HFFc6 (cell line): ENCODE measurements around the gene SRSF4. TPM values are rescaled to one million over a fixed set of nuclear protein-coding genes. Genes with fewer than 3 reads are reported as not detected.

Experiments used
- DNase-seq: peaks from one replicate; pipeline ENCODE4 v3.0.0-alpha.2; 2018
- H3K27ac Mint-ChIP-seq: 2 replicates; pipeline ENCODE4 v1.8.0; 2020; ENCODE audit warnings: mild to moderate bottlenecking, mixed read lengths
- H3K27me3 Mint-ChIP-seq: 2 replicates; pipeline ENCODE4 v1.8.0; 2021; ENCODE audit warnings: mild to moderate bottlenecking, moderate library complexity, mixed read lengths; ENCODE audit not compliant: insufficient read depth
- H3K36me3 Mint-ChIP-seq: 2 replicates; pipeline ENCODE4 v1.8.0; 2021; ENCODE audit warnings: low read depth, mixed read lengths
- H3K4me1 Mint-ChIP-seq: 2 replicates; pipeline ENCODE4 v1.8.0; 2020; ENCODE audit warnings: low read depth, mixed read lengths
- H3K4me3 Mint-ChIP-seq: 2 replicates; pipeline ENCODE4 v1.8.0; 2020; ENCODE audit warnings: mild to moderate bottlenecking, moderate library complexity, mixed read lengths
- H3K9me3 Mint-ChIP-seq: 2 replicates; pipeline ENCODE4 v1.8.0; 2020; ENCODE audit warnings: mild to moderate bottlenecking, mixed read lengths
- CTCF ChIP-seq: fragments of 200-600 bp; sonication (generic); IDR thresholded peaks from 2 replicates; pipeline ENCODE4 v1.5.0; 2021; ENCODE audit warnings: antibody characterized with exemption, mild to moderate bottlenecking
- total RNA-seq, 6 experiments: library from RNA; stranded (reverse); fragmentation: NEBNext Ultra II Directional; extraction: Animal tissue kit (Norgen Biotek cat#: 25700); gene quantifications; 2 replicates in 1 of 6; 3 replicates in 5 of 6; pipeline ENCODE4 v1.2.3, GENCODE V29; 2021

Gene SRSF4
- total RNA-seq, 6 experiments from 2014 or later: 47.6 to 54.5 (median 51.5) TPM

DNA sequence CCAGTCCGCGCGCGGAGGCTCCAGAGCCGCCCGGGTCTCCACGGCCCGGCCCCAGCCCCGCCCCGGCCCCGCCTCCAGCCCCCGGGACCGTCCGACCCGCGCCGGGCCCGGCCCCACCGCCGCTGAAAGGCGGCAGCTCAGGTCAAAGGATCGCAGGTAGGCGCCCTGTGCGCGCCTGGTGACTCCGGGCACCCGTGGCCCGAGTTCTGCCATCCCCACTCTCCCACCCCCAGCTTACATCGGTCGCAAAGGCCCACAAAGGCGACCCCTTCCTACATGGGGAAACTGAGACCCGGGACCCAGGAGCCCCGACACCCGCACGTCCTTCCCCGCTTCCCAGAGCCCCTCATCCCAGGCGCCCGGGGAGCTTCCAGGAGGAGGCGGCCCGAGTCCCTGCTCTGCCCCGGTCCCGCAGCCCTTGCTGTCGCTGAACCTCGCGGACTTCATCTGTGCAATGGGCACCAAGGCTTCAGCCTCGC, 57.8 kb downstream of the SRSF4 start, which contains the start of gene TMEM200B:
Gene TMEM200B (minus strand): TSS at position 17 of the 479 bp plus-strand sequence. CDS start 2,075 bp downstream, outside the sequence.
- Mint-ChIP-seq H3K27ac (peak within 1 kb of the TSS; percentile 94), H3K4me1 (peaks cover 21% of the 10 kb centered on the region), H3K36me3 (no peaks in the 10 kb centered on the region), H3K27me3 (peaks cover 3% of the 10 kb centered on the region), H3K4me3 (peak within 1 kb of the TSS; percentile 86), H3K9me3 (no peaks in the 10 kb centered on the region)
- no peak for TF ChIP-seq CTCF
- no peak for DNase-seq

DNA sequence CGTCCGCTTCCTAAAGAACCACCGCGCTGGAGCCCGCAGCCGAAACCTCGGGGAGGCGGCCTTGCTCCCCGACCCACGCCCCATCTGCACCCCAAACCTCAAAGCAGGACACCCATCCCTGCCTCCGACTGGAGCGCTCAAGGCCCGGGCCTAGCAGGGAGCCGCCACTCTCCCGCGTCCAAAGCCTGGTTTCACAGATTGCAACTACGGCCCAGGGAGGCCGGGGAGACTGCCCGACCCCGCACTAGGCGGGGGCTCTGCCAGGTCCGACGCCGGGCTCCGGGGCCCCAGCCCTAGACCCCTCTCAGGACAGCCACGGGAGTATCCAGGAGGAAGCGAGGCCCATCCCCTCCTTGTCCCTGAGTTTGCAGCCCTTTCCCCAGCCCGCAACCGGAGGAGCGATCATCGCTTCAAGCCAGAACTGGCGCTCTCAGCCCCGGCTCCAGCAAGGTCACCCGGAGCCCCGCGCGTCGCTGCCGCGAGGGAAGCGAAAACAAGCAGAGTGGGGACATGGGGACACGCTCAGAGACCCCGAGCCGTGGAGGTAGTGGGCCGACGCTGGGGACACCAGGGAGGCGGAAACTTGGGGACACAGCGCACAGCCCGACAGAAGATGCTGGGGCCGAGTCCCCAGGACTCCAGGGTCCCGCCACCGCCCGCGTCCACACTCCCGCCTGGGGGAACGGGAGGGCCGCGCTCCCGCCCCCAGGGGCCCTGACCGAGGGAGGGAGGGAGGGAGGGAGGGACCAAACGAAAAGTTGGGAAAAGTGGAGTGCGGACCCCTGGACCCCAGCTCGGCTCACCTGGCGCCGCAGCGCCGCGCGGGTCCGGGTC, 58.4 kb downstream of the SRSF4 start:
- no peaks in the 10 kb centered on the region for H3K36me3 Mint-ChIP-seq
- H3K27me3 Mint-ChIP-seq: peaks cover 4% of the 10 kb centered on the region
- H3K27ac Mint-ChIP-seq: peak overlapping the region; percentile 94
- no peak for TF ChIP-seq CTCF
- peak; percentile 25 for DNase-seq
- peaks cover 21% of the 10 kb centered on the region for H3K4me1 Mint-ChIP-seq
- H3K9me3 Mint-ChIP-seq: no peaks in the 10 kb centered on the region
- H3K4me3 Mint-ChIP-seq: peak overlapping the region; percentile 86

- Mint-ChIP-seq H3K27me3 (peaks cover 4% of the 10 kb centered on the region), H3K9me3 (no peaks in the 10 kb centered on the region), H3K36me3 (no peaks in the 10 kb centered on the region), H3K4me3 (peak overlapping the region; percentile 86), H3K4me1 (peaks cover 21% of the 10 kb centered on the region), H3K27ac (peak overlapping the region; percentile 94)
- DNase-seq: peak; percentile 80
- TF ChIP-seq CTCF: no peak
Observed at GRCh38 chr1:29122682-29123052, 59.0 kb downstream of the SRSF4 start.

DNA sequence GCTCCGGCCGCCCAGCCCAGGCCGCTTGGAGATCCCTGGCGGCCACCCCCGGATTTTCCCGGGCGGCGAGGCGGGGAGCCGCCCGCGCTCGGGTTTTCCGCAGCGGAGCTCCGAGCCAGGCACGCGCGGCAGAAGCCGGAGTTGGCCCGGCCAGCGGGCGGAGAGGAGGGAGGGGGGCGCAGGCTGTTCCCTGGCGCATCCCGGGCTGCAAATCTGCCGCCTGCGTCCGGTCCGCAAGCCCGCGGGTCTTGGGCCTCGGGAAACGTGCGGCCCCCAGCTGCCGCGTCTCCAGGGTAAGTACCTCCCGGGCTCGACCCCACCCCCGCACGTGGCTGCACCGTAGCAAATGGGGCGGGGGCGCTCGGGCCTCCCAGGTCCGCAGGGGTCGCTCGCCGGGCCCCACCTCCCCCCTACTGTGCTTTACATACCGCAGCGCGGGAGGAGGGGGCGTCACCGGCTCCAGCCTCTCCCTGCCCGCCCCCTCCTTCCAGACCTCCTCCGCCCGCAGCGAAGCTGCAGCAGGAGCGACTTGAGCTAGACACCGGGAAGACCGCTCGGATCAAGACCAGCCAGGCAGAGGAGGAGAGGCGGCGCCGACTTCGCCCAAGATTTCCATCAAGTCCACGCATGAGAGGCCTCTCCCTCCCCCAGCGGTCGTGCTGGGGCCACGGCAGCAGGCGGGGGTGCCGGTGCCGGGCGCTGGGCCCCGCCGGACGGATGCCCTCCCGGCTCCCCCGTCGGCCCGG, 59.6 kb downstream of the SRSF4 start:
- Mint-ChIP-seq H3K9me3 (no peaks in the 10 kb centered on the region), H3K4me3 (peak overlapping the region; percentile 86), H3K36me3 (no peaks in the 10 kb centered on the region), H3K27ac (peak overlapping the region; percentile 94), H3K4me1 (peaks cover 21% of the 10 kb centered on the region), H3K27me3 (peaks cover 4% of the 10 kb centered on the region)
- no peak for TF ChIP-seq CTCF
- no peak for DNase-seq

DNA sequence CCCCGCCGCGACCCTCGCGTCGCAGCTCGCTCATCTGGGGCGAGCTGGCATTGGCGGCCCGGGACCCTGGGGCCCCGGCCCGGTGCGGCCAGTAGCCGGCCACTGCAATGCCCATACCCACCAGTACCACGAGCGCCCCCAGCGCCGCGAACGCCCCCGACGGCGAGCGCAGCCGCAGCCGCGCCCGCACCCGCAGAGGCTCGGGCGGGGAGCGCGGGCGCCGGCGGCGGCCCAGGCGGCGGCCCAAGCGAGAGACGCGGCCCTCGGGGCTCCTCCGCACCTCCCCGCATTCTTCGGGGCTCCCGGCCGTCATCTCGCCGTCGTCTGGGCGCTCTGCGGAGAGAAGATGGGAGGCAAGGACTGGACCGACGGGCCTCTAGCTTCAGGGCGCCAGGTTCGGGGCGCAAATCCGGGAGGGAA, 60.2 kb downstream of the SRSF4 start:
- Mint-ChIP-seq H3K36me3 (no peaks in the 10 kb centered on the region), H3K4me3 (peak overlapping the region; percentile 42; the same call in 1 of the 2 replicates), H3K27me3 (peaks cover 4% of the 10 kb centered on the region), H3K9me3 (no peaks in the 10 kb centered on the region), H3K27ac (no peak overlapping the region), H3K4me1 (peaks cover 21% of the 10 kb centered on the region)
- TF ChIP-seq CTCF: peak; percentile 25; the same call in 1 of the 2 replicates
- DNase-seq: no peak
